Measurements from ENCODE around the gene MT1M. TPM values are rescaled to one million over a fixed set of nuclear protein-coding genes. Genes with fewer than 3 reads are reported as not detected.
"Not testable (repeated sequence)": the region's sequence is repeated elsewhere in the genome, so short reads cannot be mapped to it uniquely, and the experiment has no call there.

The MT1M gene
- total RNA-seq, 1 experiment from 2014 or later: 0.39 TPM

DNA sequence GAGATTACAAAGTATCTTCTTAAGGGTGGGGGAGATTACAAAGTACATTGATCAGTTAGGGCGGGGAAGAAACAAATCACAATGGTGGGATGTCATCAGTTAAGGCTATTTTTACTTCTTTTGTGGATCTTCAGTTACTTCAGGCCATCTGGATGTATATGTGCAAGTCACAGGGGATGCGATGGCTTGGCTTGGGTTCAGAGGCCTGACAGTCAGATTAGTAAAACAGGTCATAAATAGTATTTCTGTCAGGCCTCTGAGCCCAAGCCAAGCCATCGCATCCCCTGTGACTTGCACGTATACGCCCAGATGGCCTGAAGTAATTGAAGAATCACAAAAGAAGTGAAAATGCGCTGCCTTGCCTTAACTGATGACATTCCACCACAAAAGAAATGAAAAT, 42.1 kb downstream of the MT1M start:
- H3K4me3 ChIP-seq (replicated peaks in 1 of 2; ENCODE audit: low read depth in 1 of 2, low read length in 2 of 2); H3K27ac ChIP-seq (ENCODE audit: low read depth, low read length); H4K20me1 ChIP-seq (ENCODE audit: insufficient read depth); H3K4me1 ChIP-seq (ENCODE audit: control insufficient read depth in 1 of 2, insufficient read depth in 2 of 2, low read length in 2 of 2); H2AFZ ChIP-seq (ENCODE audit: low read depth, low read length, poor library complexity, severe bottlenecking); RAD21 ChIA-PET (ENCODE audit: low non-redundant PET in 1 of 2, low total read pairs in 2 of 2, uncharacterized antibody in 2 of 2, unreplicated experiment in 2 of 2); H3K9ac ChIP-seq (ENCODE audit: low read length); ATAC-seq; DNase-seq (ENCODE audit: low read depth, low spot score); intact Hi-C loops (cut with micrococcal nuclease); CTCF ChIA-PET; H3K9me2 ChIP-seq (ENCODE audit: insufficient read depth); H3K36me3 ChIP-seq (ENCODE audit: control insufficient read depth in 1 of 2, insufficient read depth in 2 of 2, low read length in 2 of 2); H3K27me3 ChIP-seq (ENCODE audit: insufficient read depth, low read length); H3K4me2 ChIP-seq (ENCODE audit: low read length); H3K79me2 ChIP-seq (ENCODE audit: insufficient read depth, low read length); H3K9me3 ChIP-seq (ENCODE audit: control insufficient read depth in 1 of 2, insufficient read depth in 1 of 2, low read depth in 1 of 2, low read length in 2 of 2); BruUV-seq (replicated peaks): not testable (repeated sequence)
- POLR2A ChIA-PET: interaction anchor here (1.6 kb wide), 1 partner anchor 8 kb away, joined by 5 read pairs; no protein-coding TSS in a partner anchor

DNA sequence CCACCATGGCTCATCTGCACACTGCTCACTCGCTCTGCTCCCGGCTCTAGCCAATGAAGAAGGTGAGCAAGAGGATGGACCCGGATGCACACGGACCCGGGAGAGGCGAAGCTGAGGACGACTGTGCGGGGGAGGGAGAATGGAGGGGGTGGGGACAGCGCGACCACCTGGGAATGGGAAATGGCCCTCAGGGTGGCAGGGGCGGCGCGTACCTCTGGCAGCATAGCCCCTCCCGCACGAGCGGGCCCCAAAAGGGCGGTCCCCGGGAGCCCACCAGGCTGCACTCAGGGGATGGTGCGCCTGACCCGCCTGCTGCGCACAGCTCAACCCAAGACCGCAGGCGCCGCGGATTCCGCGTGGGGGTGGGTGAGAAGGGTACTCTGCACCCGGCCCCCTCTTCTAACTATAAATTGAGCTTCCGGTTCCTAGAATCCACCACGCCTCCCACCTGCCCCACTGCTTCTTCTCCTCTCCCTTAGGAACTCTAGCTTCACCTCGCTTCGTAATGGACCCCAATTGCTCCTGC, 43.3 kb downstream of the MT1M start:
- POLR2A ChIA-PET: no interaction called here
- TF ChIP-seq SRF (IDR thresholded peaks at IDR 0.05; ENCODE audit: low read depth) (no peak), JUND (IDR thresholded peaks at IDR 0.05) (no peak), EZH2phosphoT487 (IDR thresholded peaks at IDR 0.05; ENCODE audit: borderline replicate concordance) (no peak), YY1 (IDR thresholded peaks at IDR 0.05; ENCODE audit: extremely low read depth, insufficient replicate concordance, low read depth, low read length) (no peak), FOSL1 (IDR thresholded peaks at IDR 0.05; ENCODE audit: low read depth) (no peak), CBX3 (IDR thresholded peaks at IDR 0.05; ENCODE audit: low read depth) (no peak), CEBPB (IDR thresholded peaks at IDR 0.05; ENCODE audit: low read depth) (no peak)
- TF ChIP-seq, protein P1, sequence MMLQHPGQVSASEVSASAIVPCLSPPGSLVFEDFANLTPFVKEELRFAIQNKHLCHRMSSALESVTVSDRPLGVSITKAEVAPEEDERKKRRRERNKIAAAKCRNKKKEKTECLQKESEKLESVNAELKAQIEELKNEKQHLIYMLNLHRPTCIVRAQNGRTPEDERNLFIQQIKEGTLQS (IDR thresholded peaks at IDR 0.05): no peak
- TF ChIP-seq, protein P2, sequence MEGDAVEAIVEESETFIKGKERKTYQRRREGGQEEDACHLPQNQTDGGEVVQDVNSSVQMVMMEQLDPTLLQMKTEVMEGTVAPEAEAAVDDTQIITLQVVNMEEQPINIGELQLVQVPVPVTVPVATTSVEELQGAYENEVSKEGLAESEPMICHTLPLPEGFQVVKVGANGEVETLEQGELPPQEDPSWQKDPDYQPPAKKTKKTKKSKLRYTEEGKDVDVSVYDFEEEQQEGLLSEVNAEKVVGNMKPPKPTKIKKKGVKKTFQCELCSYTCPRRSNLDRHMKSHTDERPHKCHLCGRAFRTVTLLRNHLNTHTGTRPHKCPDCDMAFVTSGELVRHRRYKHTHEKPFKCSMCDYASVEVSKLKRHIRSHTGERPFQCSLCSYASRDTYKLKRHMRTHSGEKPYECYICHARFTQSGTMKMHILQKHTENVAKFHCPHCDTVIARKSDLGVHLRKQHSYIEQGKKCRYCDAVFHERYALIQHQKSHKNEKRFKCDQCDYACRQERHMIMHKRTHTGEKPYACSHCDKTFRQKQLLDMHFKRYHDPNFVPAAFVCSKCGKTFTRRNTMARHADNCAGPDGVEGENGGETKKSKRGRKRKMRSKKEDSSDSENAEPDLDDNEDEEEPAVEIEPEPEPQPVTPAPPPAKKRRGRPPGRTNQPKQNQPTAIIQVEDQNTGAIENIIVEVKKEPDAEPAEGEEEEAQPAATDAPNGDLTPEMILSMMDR (IDR thresholded peaks at IDR 0.05 in 2 of 3, conservative IDR thresholded peaks at IDR 0.05 in 1 of 3; ENCODE audit: borderline replicate concordance in 1 of 3, insufficient read depth in 1 of 3, low read depth in 2 of 3, low read length in 2 of 3): no peak
- TF ChIP-seq, protein P3, sequence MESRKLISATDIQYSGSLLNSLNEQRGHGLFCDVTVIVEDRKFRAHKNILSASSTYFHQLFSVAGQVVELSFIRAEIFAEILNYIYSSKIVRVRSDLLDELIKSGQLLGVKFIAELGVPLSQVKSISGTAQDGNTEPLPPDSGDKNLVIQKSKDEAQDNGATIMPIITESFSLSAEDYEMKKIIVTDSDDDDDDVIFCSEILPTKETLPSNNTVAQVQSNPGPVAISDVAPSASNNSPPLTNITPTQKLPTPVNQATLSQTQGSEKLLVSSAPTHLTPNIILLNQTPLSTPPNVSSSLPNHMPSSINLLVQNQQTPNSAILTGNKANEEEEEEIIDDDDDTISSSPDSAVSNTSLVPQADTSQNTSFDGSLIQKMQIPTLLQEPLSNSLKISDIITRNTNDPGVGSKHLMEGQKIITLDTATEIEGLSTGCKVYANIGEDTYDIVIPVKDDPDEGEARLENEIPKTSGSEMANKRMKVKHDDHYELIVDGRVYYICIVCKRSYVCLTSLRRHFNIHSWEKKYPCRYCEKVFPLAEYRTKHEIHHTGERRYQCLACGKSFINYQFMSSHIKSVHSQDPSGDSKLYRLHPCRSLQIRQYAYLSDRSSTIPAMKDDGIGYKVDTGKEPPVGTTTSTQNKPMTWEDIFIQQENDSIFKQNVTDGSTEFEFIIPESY (IDR thresholded peaks at IDR 0.05; ENCODE audit: extremely low read depth, insufficient replicate concordance, low read length): no peak
- TF ChIP-seq, protein P4, sequence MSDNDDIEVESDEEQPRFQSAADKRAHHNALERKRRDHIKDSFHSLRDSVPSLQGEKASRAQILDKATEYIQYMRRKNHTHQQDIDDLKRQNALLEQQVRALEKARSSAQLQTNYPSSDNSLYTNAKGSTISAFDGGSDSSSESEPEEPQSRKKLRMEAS (IDR thresholded peaks at IDR 0.05): no peak
- TF ChIP-seq, protein P5, sequence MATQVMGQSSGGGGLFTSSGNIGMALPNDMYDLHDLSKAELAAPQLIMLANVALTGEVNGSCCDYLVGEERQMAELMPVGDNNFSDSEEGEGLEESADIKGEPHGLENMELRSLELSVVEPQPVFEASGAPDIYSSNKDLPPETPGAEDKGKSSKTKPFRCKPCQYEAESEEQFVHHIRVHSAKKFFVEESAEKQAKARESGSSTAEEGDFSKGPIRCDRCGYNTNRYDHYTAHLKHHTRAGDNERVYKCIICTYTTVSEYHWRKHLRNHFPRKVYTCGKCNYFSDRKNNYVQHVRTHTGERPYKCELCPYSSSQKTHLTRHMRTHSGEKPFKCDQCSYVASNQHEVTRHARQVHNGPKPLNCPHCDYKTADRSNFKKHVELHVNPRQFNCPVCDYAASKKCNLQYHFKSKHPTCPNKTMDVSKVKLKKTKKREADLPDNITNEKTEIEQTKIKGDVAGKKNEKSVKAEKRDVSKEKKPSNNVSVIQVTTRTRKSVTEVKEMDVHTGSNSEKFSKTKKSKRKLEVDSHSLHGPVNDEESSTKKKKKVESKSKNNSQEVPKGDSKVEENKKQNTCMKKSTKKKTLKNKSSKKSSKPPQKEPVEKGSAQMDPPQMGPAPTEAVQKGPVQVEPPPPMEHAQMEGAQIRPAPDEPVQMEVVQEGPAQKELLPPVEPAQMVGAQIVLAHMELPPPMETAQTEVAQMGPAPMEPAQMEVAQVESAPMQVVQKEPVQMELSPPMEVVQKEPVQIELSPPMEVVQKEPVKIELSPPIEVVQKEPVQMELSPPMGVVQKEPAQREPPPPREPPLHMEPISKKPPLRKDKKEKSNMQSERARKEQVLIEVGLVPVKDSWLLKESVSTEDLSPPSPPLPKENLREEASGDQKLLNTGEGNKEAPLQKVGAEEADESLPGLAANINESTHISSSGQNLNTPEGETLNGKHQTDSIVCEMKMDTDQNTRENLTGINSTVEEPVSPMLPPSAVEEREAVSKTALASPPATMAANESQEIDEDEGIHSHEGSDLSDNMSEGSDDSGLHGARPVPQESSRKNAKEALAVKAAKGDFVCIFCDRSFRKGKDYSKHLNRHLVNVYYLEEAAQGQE (IDR thresholded peaks at IDR 0.05; ENCODE audit: low read depth): no peak

More for the DNA sequence above, 43.3 kb downstream of the MT1M start:
- Histone ChIP-seq H3K4me3 (replicated peaks in 1 of 2; ENCODE audit: low read depth in 1 of 2, low read length in 2 of 2) (no peak overlapping the region), H3K36me3 (ENCODE audit: control insufficient read depth in 1 of 2, insufficient read depth in 2 of 2, low read length in 2 of 2) (no peaks in the 10 kb centered on the region), H2AFZ (ENCODE audit: low read depth, low read length, poor library complexity, severe bottlenecking) (no peak overlapping the region), H3K9ac (ENCODE audit: low read length) (no peak overlapping the region), H4K20me1 (ENCODE audit: insufficient read depth) (no peaks in the 10 kb centered on the region), H3K9me3 (ENCODE audit: control insufficient read depth in 1 of 2, insufficient read depth in 1 of 2, low read depth in 1 of 2, low read length in 2 of 2) (no peaks in the 10 kb centered on the region), H3K27ac (ENCODE audit: low read depth, low read length) (no peak overlapping the region), H3K9me2 (ENCODE audit: insufficient read depth) (no peaks in the 10 kb centered on the region), H3K79me2 (ENCODE audit: insufficient read depth, low read length) (no peaks in the 10 kb centered on the region), H3K4me2 (ENCODE audit: low read length) (no peak overlapping the region), H3K4me1 (ENCODE audit: control insufficient read depth in 1 of 2, insufficient read depth in 2 of 2, low read length in 2 of 2) (peaks cover 0 to 12% of the 10 kb centered on the region in 2 experiments; a peak in 2 of 4 replicates), H3K27me3 (ENCODE audit: insufficient read depth, low read length) (no peaks in the 10 kb centered on the region)
- RAD21 ChIA-PET (ENCODE audit: low non-redundant PET in 1 of 2, low total read pairs in 2 of 2, uncharacterized antibody in 2 of 2, unreplicated experiment in 2 of 2): no interaction called here
- CTCF ChIA-PET: no interaction called here
- ATAC-seq (no peak), DNase-seq (ENCODE audit: low read depth, low spot score) (no peak)
- BruUV-seq (replicated peaks): no TSS peak
- intact Hi-C loops (cut with micrococcal nuclease): no loop called here
